ENCODE measurements around the gene LYRM4.

GRCh38 chr6:5116243-5116991 is 144.3 kb downstream of the LYRM4 start:
- TF ChIP-seq CTCF (conservative IDR thresholded peaks at IDR 0.05) (no peak), EZH2 (IDR thresholded peaks at IDR 0.05; ENCODE audit: low read depth) (no peak)
